HG02870 (cell line): Measurements from ENCODE around the gene ARHGEF19.
"Not testable (repeated sequence)": the region's sequence is repeated elsewhere in the genome, so short reads cannot be mapped to it uniquely, and the experiment has no call there.

Source experiments
- ATAC-seq: cut with Tn5 transposase; IDR thresholded peaks from one replicate; pipeline ENCODE4 v1.9.1; 2021; ENCODE audit warnings: mild to moderate bottlenecking, moderate library complexity; ENCODE audit not compliant: unreplicated experiment

The ARHGEF19 gene

GRCh38 chr1:16212251-16212961 lies at the start of gene ARHGEF19:
Gene ARHGEF19 (minus strand): TSS chr1:16212652. CDS start chr1:16209054, 3,598 bp downstream.
- no peak for ATAC-seq

- ATAC-seq: no peak
These were observed 49.6 kb upstream of the ARHGEF19 start for GRCh38 chr1:16262067-16262466.

GRCh38 chr1:16260814-16261213 lies 48.4 kb upstream of the ARHGEF19 start:
- ATAC-seq: no peak

- ATAC-seq: no peak
These were observed 46.2 kb upstream of the ARHGEF19 start for GRCh38 chr1:16258591-16259135.

GRCh38 chr1:16257968-16258367 lies 45.5 kb upstream of the ARHGEF19 start:
- no peak for ATAC-seq

- ATAC-seq: not testable (repeated sequence)
These were observed 45.1 kb upstream of the ARHGEF19 start for GRCh38 chr1:16257556-16257955.

- ATAC-seq: no peak
These were observed 44.0 kb upstream of the ARHGEF19 start for GRCh38 chr1:16256478-16256877.

- no peak for ATAC-seq
These were observed 41.9 kb upstream of the ARHGEF19 start for GRCh38 chr1:16254263-16254928.

- ATAC-seq: no peak
These were observed 41.0 kb upstream of the ARHGEF19 start for GRCh38 chr1:16253332-16253922.

- no peak for ATAC-seq
These were observed 40.5 kb upstream of the ARHGEF19 start for GRCh38 chr1:16252912-16253311.

GRCh38 chr1:16251381-16251780 lies 38.9 kb upstream of the ARHGEF19 start:
- no peak for ATAC-seq

- ATAC-seq: no peak
These were observed 38.2 kb upstream of the ARHGEF19 start for GRCh38 chr1:16250524-16251251.

- ATAC-seq: no peak
These were observed 37.3 kb upstream of the ARHGEF19 start for GRCh38 chr1:16249596-16250241.

- no peak for ATAC-seq
These were observed 36.4 kb upstream of the ARHGEF19 start for GRCh38 chr1:16248603-16249516.

GRCh38 chr1:16248007-16248436 lies 35.6 kb upstream of the ARHGEF19 start:
- ATAC-seq: no peak

GRCh38 chr1:16247441-16247840 lies 35.0 kb upstream of the ARHGEF19 start:
- no peak for ATAC-seq

- no peak for ATAC-seq
These were observed 34.5 kb upstream of the ARHGEF19 start for GRCh38 chr1:16246961-16247360.

GRCh38 chr1:16246239-16246638 lies 33.8 kb upstream of the ARHGEF19 start:
- not testable (repeated sequence) for ATAC-seq

GRCh38 chr1:16245476-16246196 lies 33.2 kb upstream of the ARHGEF19 start:
- ATAC-seq: no peak
